CD14-positive monocyte (primary cell): ENCODE results near the gene GRK6. TPM values are rescaled to one million over a fixed set of nuclear protein-coding genes. Genes with fewer than 3 reads are reported as not detected.

Experiments used
- DNase-seq, 3 donors: peaks; one replicate each; pipeline ENCODE4 v3.0.0-alpha.2; 2011 to 2022
- H2AFZ ChIP-seq: 2 replicates; pipeline ENCODE4 v1.6.0; 2012; ENCODE audit warnings: mild to moderate bottlenecking, low read depth, low read length, inconsistent platforms; ENCODE audit not compliant: insufficient read depth, poor library complexity, severe bottlenecking
- H3K27ac ChIP-seq, 2 donors: 1 replicate in 1 of 2; 2 replicates in 1 of 2; pipeline ENCODE4 v1.5.1; 2012 to 2013; ENCODE audit warnings: low read length in 2 of 2, control low read depth in 1 of 2, inconsistent platforms in 1 of 2, low read depth in 1 of 2, mild to moderate bottlenecking in 1 of 2
- H3K27me3 ChIP-seq, 2 donors: one replicate each; pipeline versions ENCODE4 v1.6.0 to v1.6.1; 2011 to 2013; ENCODE audit warnings: low read length in 2 of 2; ENCODE audit not compliant: control insufficient read depth in 2 of 2, insufficient read depth in 2 of 2
- H3K36me3 ChIP-seq, 2 donors: replicated peaks in 1 of 2; 1 replicate in 1 of 2; 2 replicates in 1 of 2; pipeline versions ENCODE4 v1.5.1 to v1.6.1; 2012 to 2013; ENCODE audit warnings: low read length in 2 of 2, control low read depth in 1 of 2, inconsistent platforms in 1 of 2, mild to moderate bottlenecking in 1 of 2; ENCODE audit not compliant: insufficient read depth in 2 of 2, control insufficient read depth in 1 of 2
- H3K4me1 ChIP-seq, 2 donors: 1 replicate in 1 of 2; 2 replicates in 1 of 2; pipeline versions ENCODE4 v1.5.1 to v1.6.1; 2012 to 2013; ENCODE audit warnings: low read length in 2 of 2, control low read depth in 1 of 2, inconsistent platforms in 1 of 2, mild to moderate bottlenecking in 1 of 2, moderate library complexity in 1 of 2; ENCODE audit not compliant: insufficient read depth in 2 of 2, control insufficient read depth in 1 of 2
- H3K4me2 ChIP-seq: replicated peaks from 2 replicates; pipeline ENCODE3; 2012; ENCODE audit warnings: low read length, moderate library complexity, mild to moderate bottlenecking; ENCODE audit not compliant: poor library complexity, severe bottlenecking; ENCODE audit errors: extremely low read depth
- H3K4me3 ChIP-seq, 3 experiments: fragments of 200-600 bp in 1 of 3; sonication (generic) in 1 of 3; replicated peaks in 1 of 3; 1 replicate in 2 of 3; 2 replicates in 1 of 3; pipeline ENCODE4 v1.5.1; 2011 to 2013; ENCODE audit warnings: low read length in 3 of 3, mild to moderate bottlenecking in 3 of 3, control low read depth in 2 of 3, low read depth in 2 of 3, inconsistent platforms in 1 of 3, moderate library complexity in 1 of 3
- H3K79me2 ChIP-seq: 2 replicates; pipeline ENCODE4 v1.6.0; 2012; ENCODE audit warnings: mild to moderate bottlenecking, control low read depth, inconsistent platforms, low read length, moderate library complexity; ENCODE audit not compliant: insufficient read depth
- H3K9ac ChIP-seq: 2 replicates; pipeline ENCODE4 v1.6.0; 2017; ENCODE audit warnings: low read length, mild to moderate bottlenecking; ENCODE audit not compliant: insufficient read depth, poor library complexity, severe bottlenecking
- H3K9me3 ChIP-seq, 2 donors: replicated peaks in 1 of 2; 1 replicate in 1 of 2; 2 replicates in 1 of 2; pipeline versions ENCODE4 v1.5.1 to v1.6.1; 2012 to 2013; ENCODE audit warnings: low read length in 2 of 2, control low read depth in 1 of 2; ENCODE audit not compliant: control insufficient read depth in 1 of 2, insufficient read depth in 1 of 2
- H4K20me1 ChIP-seq: 2 replicates; pipeline ENCODE4 v1.6.0; 2012; ENCODE audit warnings: mild to moderate bottlenecking, low read length, control low read depth, moderate library complexity; ENCODE audit not compliant: insufficient read depth
- H3K27ac Mint-ChIP-seq, 7 donors: one replicate each; pipeline ENCODE4 v1.8.0; 2020; ENCODE audit warnings: mild to moderate bottlenecking in 7 of 7, mixed read lengths in 7 of 7, moderate library complexity in 6 of 7, inconsistent platforms in 2 of 7
- H3K27me3 Mint-ChIP-seq, 3 donors: one replicate each; pipeline ENCODE4 v1.8.0; 2021 to 2022; ENCODE audit warnings: low read depth in 3 of 3, mild to moderate bottlenecking in 3 of 3, mixed read lengths in 3 of 3, moderate library complexity in 3 of 3, inconsistent platforms in 1 of 3
- H3K36me3 Mint-ChIP-seq, 2 donors: one replicate each; pipeline ENCODE4 v1.8.0; 2020; ENCODE audit warnings: mixed read lengths in 2 of 2, inconsistent platforms in 1 of 2, mild to moderate bottlenecking in 1 of 2
- H3K4me1 Mint-ChIP-seq: one replicate; pipeline ENCODE4 v1.8.0; 2020; ENCODE audit warnings: mild to moderate bottlenecking, mixed read lengths
- H3K4me3 Mint-ChIP-seq, 2 donors: one replicate each; pipeline ENCODE4 v1.8.0; 2020; ENCODE audit warnings: mild to moderate bottlenecking in 2 of 2, mixed read lengths in 2 of 2, moderate library complexity in 1 of 2
- H3K9me3 Mint-ChIP-seq, 7 donors: one replicate each; pipeline ENCODE4 v1.8.0; 2020 to 2022; ENCODE audit warnings: mixed read lengths in 7 of 7, mild to moderate bottlenecking in 6 of 7, moderate library complexity in 6 of 7, inconsistent platforms in 2 of 7
- CTCF ChIP-seq: fragments of 200-600 bp; IDR thresholded peaks from one replicate; pipeline ENCODE4 v1.8.0; 2022; ENCODE audit warnings: antibody characterized with exemption, mild to moderate bottlenecking
- WGBS: methylation state at CpG from one replicate; pipeline ENCODE4 v1.1.5; 2013; ENCODE audit warnings: missing lambda C conversion rate; ENCODE audit not compliant: insufficient coverage; 5-methylcytosine and 5-hydroxymethylcytosine counted together
- intact Hi-C, 2 donors: fragments of 100-400 bp; cut with micrococcal nuclease; formaldehyde crosslinking; loops; one replicate each; pipeline versions ENCODE4 v1.15.0 to v1.15.1; 2023
- polyA plus RNA-seq, 3 donors: library from polyadenylated mRNA; depleted of rRNA in 1 of 3; unstranded in 2 of 3; stranded (reverse) in 1 of 3; fragments of 300-500 nt in 2 of 3; fragments of >200 nt in 1 of 3; fragmentation: Illumina TruSeq in 2 of 3; gene quantifications; 1 replicate in 2 of 3; 2 replicates in 1 of 3; pipeline ENCODE4 v1.2.3, GENCODE V29; 2012 to 2021

GRK6 gene
- polyA plus RNA-seq, 3 donors = 41.6 to 101 (median 63.4) TPM

GRCh38 chr5:177384134-177384533 is 42.3 kb upstream of the GRK6 start, which contains the start of gene SLC34A1:
Gene SLC34A1, plus strand, starts transcription at chr5:177384434. Its CDS starts 1,308 bp downstream, at chr5:177385742.
- 96% methylated on average over 4 of the region's 4 CpGs for WGBS
- no peak within 1 kb of the TSS for H3K27ac Mint-ChIP-seq

GRCh38 chr5:177385720-177386119 is 40.8 kb upstream of the GRK6 start:
- Histone ChIP-seq H3K4me2 (no peak overlapping the region), H3K27ac (no peak overlapping the region), H3K27me3 (no peaks in the 10 kb centered on the region), H3K9ac (no peak overlapping the region), H3K9me3 (no peaks in the 10 kb centered on the region), H3K36me3 (no peaks in the 10 kb centered on the region), H3K4me3 (no peak overlapping the region), H2AFZ (no peak overlapping the region), H3K79me2 (no peaks in the 10 kb centered on the region), H4K20me1 (no peaks in the 10 kb centered on the region), H3K4me1 (peaks cover 27 to 30% of the 10 kb centered on the region in 2 donors)
- Mint-ChIP-seq H3K36me3 (no peaks in the 10 kb centered on the region), H3K27me3 (peaks cover 18 to 31% (median 29%) of the 10 kb centered on the region in 3 donors), H3K9me3 (no peaks in the 10 kb centered on the region), H3K4me3 (no peak overlapping the region), H3K27ac (peak overlapping the region in 1 of 7 donors; percentile 35), H3K4me1 (peaks cover 38% of the 10 kb centered on the region)
- intact Hi-C loops = no loop called here
- no peak for TF ChIP-seq CTCF
- DNase-seq = no peak
- WGBS = 32% methylated on average over 11 of the region's 11 CpGs

More at GRCh38 chr5:177384134-177384533, 42.3 kb upstream of the GRK6 start, which contains the start of gene SLC34A1:
- Histone ChIP-seq H3K79me2 (no peaks in the 10 kb centered on the region), H3K9ac (no peak within 1 kb of the TSS), H3K36me3 (no peaks in the 10 kb centered on the region), H3K4me1 (peaks cover 11 to 14% of the 10 kb centered on the region in 2 donors), H3K4me2 (no peak within 1 kb of the TSS), H3K27me3 (no peaks in the 10 kb centered on the region), H3K27ac (no peak within 1 kb of the TSS), H2AFZ (no peak within 1 kb of the TSS), H4K20me1 (no peaks in the 10 kb centered on the region), H3K9me3 (no peaks in the 10 kb centered on the region), H3K4me3 (no peak within 1 kb of the TSS)
- DNase-seq = no peak
- Mint-ChIP-seq H3K4me3 (peak within 1 kb of the TSS in 1 of 2 donors; percentile 70), H3K36me3 (no peaks in the 10 kb centered on the region), H3K4me1 (peaks cover 29% of the 10 kb centered on the region), H3K27me3 (peaks cover 18 to 34% (median 29%) of the 10 kb centered on the region in 3 donors), H3K9me3 (peaks cover 0 to 2% (median 0%) of the 10 kb centered on the region in 7 donors)
- intact Hi-C loops = no loop called here
- TF ChIP-seq CTCF = no peak
